Stimulated activated CD4-positive, alpha-beta T cell treated with anti-CD3 and anti-CD28 coated beads, TNF-alpha, amount 100 ng/mL, for 1 hour (primary cell): ENCODE measurements around the gene NCKAP1.
"Not testable (repeated sequence)": the region's sequence is repeated elsewhere in the genome, so short reads cannot be mapped to it uniquely, and the experiment has no call there.

Source experiments
- DNase-seq, 3 donors: peaks; one replicate each; pipeline ENCODE4 v3.0.0-alpha.2; 2020; ENCODE audit warnings: low read depth in 3 of 3, low spot score in 1 of 3

The NCKAP1 gene

GRCh38 chr2:183038341-183039300 lies at the start of gene NCKAP1:
NCKAP1 (minus strand) TSS chr2:183038457; CDS start chr2:183038099, 358 bp downstream.
- peak; percentile 62 to 88 (median 63) for DNase-seq

GRCh38 chr2:183081911-183082310 lies 43.7 kb upstream of the NCKAP1 start:
- no peak for DNase-seq

- no peak for DNase-seq
Measured at GRCh38 chr2:183079139-183079775, 41.0 kb upstream of the NCKAP1 start.

- DNase-seq: peak; percentile 42 to 69 (median 68)
Measured at GRCh38 chr2:183078464-183079138, 40.3 kb upstream of the NCKAP1 start, which contains the start of gene DUSP19. DUSP19 (plus strand) TSS chr2:183078747; CDS start chr2:183078934, 187 bp downstream.

GRCh38 chr2:183078163-183078463 lies 39.9 kb upstream of the NCKAP1 start:
- DNase-seq: no peak

GRCh38 chr2:183072177-183072576 lies 33.9 kb upstream of the NCKAP1 start:
- DNase-seq: no peak

GRCh38 chr2:183070942-183071844 lies 32.9 kb upstream of the NCKAP1 start:
- DNase-seq: no peak

- no peak for DNase-seq
Measured at GRCh38 chr2:183069174-183069573, 30.9 kb upstream of the NCKAP1 start.

- DNase-seq: no peak
Measured at GRCh38 chr2:183068561-183068960, 30.3 kb upstream of the NCKAP1 start.

GRCh38 chr2:183063083-183063482 lies 24.8 kb upstream of the NCKAP1 start:
- no peak for DNase-seq

- no peak for DNase-seq
Measured at GRCh38 chr2:183060571-183061231, 22.4 kb upstream of the NCKAP1 start.

- DNase-seq: no peak
Measured at GRCh38 chr2:183059561-183059960, 21.3 kb upstream of the NCKAP1 start.

- no peak for DNase-seq
Measured at GRCh38 chr2:183057333-183057985, 19.2 kb upstream of the NCKAP1 start.

- DNase-seq: no peak
Measured at GRCh38 chr2:183049420-183049819, 11.2 kb upstream of the NCKAP1 start.

GRCh38 chr2:183047486-183048125 lies 9.3 kb upstream of the NCKAP1 start:
- not testable (repeated sequence) for DNase-seq

GRCh38 chr2:183043580-183043979 lies 5.3 kb upstream of the NCKAP1 start:
- not testable (repeated sequence) for DNase-seq

GRCh38 chr2:183040604-183041003 lies 2.3 kb upstream of the NCKAP1 start:
- DNase-seq: no peak

GRCh38 chr2:183037553-183038340 lies 510 bp downstream of the NCKAP1 start:
- peak in 1 of 3 donors; percentile 31 for DNase-seq
